ENCODE results near the gene CIB4.
"Not testable (repeated sequence)": the region's sequence is repeated elsewhere in the genome, so short reads cannot be mapped to it uniquely, and the experiment has no call there.

- not testable (repeated sequence) for TF ChIP-seq POLR2A, EP300 (IDR thresholded peaks at IDR 0.05)
Observed at GRCh38 chr2:26655120-26655519, 14.0 kb upstream of the CIB4 start.

All from ovary (tissue), 1 donor.